ENCODE results near the gene ANKRD36. TPM values are rescaled to one million over a fixed set of nuclear protein-coding genes. Genes with fewer than 3 reads are reported as not detected.
A peak's percentile ranks its signal among the peaks of the same experiment; 100 is the strongest.
"Not testable (repeated sequence)": the region's sequence is repeated elsewhere in the genome, so short reads cannot be mapped to it uniquely, and the experiment has no call there.

ANKRD36 gene
- total and polyA plus RNA-seq, 10 of the 15 experiments (the other 5 are each of a cell fraction or from before 2014, with no cell fraction given), result 8.1 to 19.5 (median 13.0) TPM

DNA sequence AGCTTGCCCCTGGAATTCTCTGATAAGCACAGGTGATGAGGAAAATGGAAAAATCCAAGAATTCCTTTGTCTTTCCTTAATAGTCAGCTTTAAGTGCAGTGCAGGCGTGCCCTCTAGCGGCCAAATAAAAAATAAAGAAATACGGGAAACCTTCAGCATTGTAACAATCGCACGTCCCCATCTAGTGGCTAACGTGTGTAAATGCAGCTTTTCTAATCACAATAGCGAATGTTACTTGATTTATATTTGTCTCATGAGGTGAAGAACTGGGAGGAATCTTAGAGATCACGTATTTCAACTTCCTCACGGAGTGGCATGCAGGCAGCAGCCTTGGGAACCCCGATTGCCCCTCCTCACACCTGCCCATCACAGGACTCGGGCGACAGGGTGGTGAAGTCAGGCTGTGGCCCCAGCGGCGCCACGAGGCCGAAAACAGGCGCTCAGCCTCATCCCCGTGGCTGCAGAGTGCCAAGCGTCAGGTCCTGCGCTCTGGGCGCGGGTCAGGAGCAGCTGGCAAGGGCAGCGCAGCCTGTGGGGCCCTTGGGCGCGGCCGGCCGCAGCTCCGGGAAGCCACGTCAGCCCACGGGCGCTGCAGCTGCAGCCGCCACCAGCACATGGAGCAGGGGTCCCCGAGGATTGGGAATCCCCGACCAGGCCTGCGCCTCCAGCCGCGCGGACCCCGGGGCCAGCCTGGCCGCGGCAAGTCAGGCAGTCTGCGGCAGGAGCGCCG lies 468 bp upstream of the ANKRD36 start (continued):
- peak; percentile 51; the same call in 1 of the 2 replicates for TF ChIP-seq ZNF592 (IDR thresholded peaks at IDR 0.05)
- peak; percentile 32; the same call in 1 of the 2 replicates for TF ChIP-seq PKNOX1 (IDR thresholded peaks at IDR 0.05)

DNA sequence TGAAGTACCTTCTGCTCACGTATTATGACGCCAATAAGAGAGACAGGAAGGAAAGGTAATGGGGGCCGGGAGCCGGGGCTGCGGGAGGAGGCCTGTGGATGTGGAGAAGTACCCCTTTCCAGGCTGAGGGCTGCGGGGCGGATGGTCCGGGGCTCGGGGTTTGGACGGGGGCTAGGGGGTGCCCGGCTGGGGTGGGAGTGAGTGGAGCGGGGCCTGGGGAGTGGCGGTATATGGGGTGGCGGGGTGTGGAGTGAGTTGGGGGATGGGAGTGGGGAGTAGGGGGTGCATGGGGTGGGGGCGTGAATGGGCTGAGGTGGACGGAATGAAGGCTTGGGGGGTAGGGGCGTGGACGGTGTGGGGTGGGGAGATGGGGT lies 916 bp downstream of the ANKRD36 start:
- ATAC-seq, result peak; percentile 52
- SMC1A ChIA-PET (ENCODE audit: uncharacterized antibody, unreplicated experiment), result interaction anchor here (1.2 kb wide), 1 partner anchor 157 kb away, joined by 3 read pairs; no protein-coding TSS in a partner anchor
- Histone ChIP-seq H3K27ac (ENCODE audit: control insufficient read depth, insufficient read depth) (peak overlapping the region; percentile 50), H3K4me3 (peak overlapping the region; percentile 75), H3K9ac (ENCODE audit: control insufficient read depth, insufficient read depth, low read length) (peak overlapping the region; percentile 56), H2AFZ (ENCODE audit: control insufficient read depth, low read depth, low read length) (peak overlapping the region; percentile 76)
- H3K4me2 ChIP-seq (ENCODE audit: control insufficient read depth, insufficient read depth); BruUV-seq (replicated peaks); H4K20me1 ChIP-seq (ENCODE audit: control insufficient read depth, insufficient read depth); FAIRE-seq; DNase-seq (ENCODE audit: low read depth, low spot score); H3K27me3 ChIP-seq (replicated peaks in 1 of 2; ENCODE audit: control insufficient read depth in 2 of 2, insufficient read depth in 2 of 2, low read length in 1 of 2); H3K9me3 ChIP-seq (replicated peaks; ENCODE audit: control insufficient read depth, insufficient read depth, low read length); H3K36me3 ChIP-seq (ENCODE audit: control insufficient read depth in 2 of 2, insufficient read depth in 2 of 2, low read length in 1 of 2); H3K79me2 ChIP-seq (ENCODE audit: control insufficient read depth, insufficient read depth, low read length); H3K4me1 ChIP-seq (ENCODE audit: control insufficient read depth, insufficient read depth, low read length): not testable (repeated sequence)
- POLR2A ChIA-PET, result interaction anchor here (0.7 kb wide), 1 partner anchor 552 kb away, joined by 3 read pairs; no protein-coding TSS in a partner anchor
- CTCF ChIA-PET, result interaction anchor here (2.4 to 2.9 kb wide), 3 partner anchors 158 to 350 kb away, joined by 6 to 35 read pairs (median 13); partner anchors contain the start of gene ANKRD39
- RAD21 ChIA-PET (ENCODE audit: unreplicated experiment), result interaction anchor here (2.7 kb wide), 1 partner anchor 256 kb away, joined by 22 read pairs; the partner anchor contains the start of gene ANKRD39
- WGBS (ENCODE audit: insufficient coverage, insufficient replicate concordance, low lambda C conversion rate, missing lambda C conversion rate), result under 1% methylated on average over 10 of the region's 18 CpGs
- intact Hi-C loops (cut with micrococcal nuclease; ENCODE audit: unreplicated experiment) (loop anchor here (2.0 to 5.0 kb wide), 3 partner anchors 101 to 257 kb away; no protein-coding TSS in a partner anchor), in situ Hi-C loops (cut with MboI) (loop anchor here (10.0 kb wide), 1 partner anchor 259 kb away; the partner anchor contains the start of gene ANKRD39)

DNA sequence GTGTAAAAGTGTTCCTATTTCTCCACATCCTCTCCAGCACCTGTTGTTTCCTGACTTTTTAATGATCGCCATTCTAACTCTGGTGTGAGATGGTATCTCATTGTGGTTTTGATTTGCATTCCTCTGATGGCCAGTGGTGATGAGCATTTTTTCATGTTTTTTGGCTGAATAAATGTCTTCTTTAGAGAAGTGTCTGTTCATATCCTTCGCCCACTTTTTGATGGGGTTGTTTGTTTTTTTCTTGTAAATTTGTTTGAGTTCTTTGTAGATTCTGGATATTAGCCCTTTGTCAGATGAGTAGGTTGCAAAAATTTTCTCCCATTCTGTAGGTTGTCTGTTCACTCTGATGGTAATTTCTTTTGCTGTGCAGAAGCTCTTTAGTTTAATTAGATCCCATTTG lies 16.1 kb downstream of the ANKRD36 start:
- H4K20me1 ChIP-seq (ENCODE audit: control insufficient read depth, insufficient read depth); H3K27ac ChIP-seq (ENCODE audit: control insufficient read depth, insufficient read depth); H3K4me1 ChIP-seq (ENCODE audit: control insufficient read depth, insufficient read depth, low read length); FAIRE-seq; H3K9ac ChIP-seq (ENCODE audit: control insufficient read depth, insufficient read depth, low read length); ATAC-seq; POLR2A ChIA-PET; H3K9me3 ChIP-seq (replicated peaks; ENCODE audit: control insufficient read depth, insufficient read depth, low read length); H3K36me3 ChIP-seq (ENCODE audit: control insufficient read depth in 2 of 2, insufficient read depth in 2 of 2, low read length in 1 of 2); DNase-seq (ENCODE audit: low read depth, low spot score); in situ Hi-C loops (cut with MboI); H2AFZ ChIP-seq (ENCODE audit: control insufficient read depth, low read depth, low read length); H3K4me2 ChIP-seq (ENCODE audit: control insufficient read depth, insufficient read depth); RAD21 ChIA-PET (ENCODE audit: unreplicated experiment); BruUV-seq (replicated peaks); H3K27me3 ChIP-seq (replicated peaks in 1 of 2; ENCODE audit: control insufficient read depth in 2 of 2, insufficient read depth in 2 of 2, low read length in 1 of 2); SMC1A ChIA-PET (ENCODE audit: uncharacterized antibody, unreplicated experiment); intact Hi-C loops (cut with micrococcal nuclease; ENCODE audit: unreplicated experiment); H3K4me3 ChIP-seq; H3K79me2 ChIP-seq (ENCODE audit: control insufficient read depth, insufficient read depth, low read length); CTCF ChIA-PET: not testable (repeated sequence)
- 97% methylated on average over 2 of the region's 2 CpGs for WGBS (ENCODE audit: insufficient coverage, insufficient replicate concordance, low lambda C conversion rate, missing lambda C conversion rate)
